ENCODE measurements around the gene RSAD1. TPM values are rescaled to one million over a fixed set of nuclear protein-coding genes. Genes with fewer than 3 reads are reported as not detected.

Gene RSAD1
- total and polyA plus RNA-seq, 2 donors from 2014 or later = 38.9 to 39.9 TPM

- Histone ChIP-seq H3K9ac (ENCODE audit: low read length in 3 of 3) (peak overlapping the region in 2 of 3 donors; percentile 54 to 72), H3K4me1 (ENCODE audit: control insufficient read depth in 2 of 3, insufficient read depth in 2 of 3, low read depth in 1 of 3, low read length in 3 of 3) (peaks cover 0 to 6% (median 0%) of the 10 kb centered on the region in 3 donors), H3K27me3 (ENCODE audit: control insufficient read depth, insufficient read depth, low read length) (no peaks in the 10 kb centered on the region), H3K9me3 (ENCODE audit: control insufficient read depth in 2 of 3, insufficient read depth in 1 of 3, low read length in 3 of 3) (no peaks in the 10 kb centered on the region), H3K4me3 (ENCODE audit: low read length in 3 of 3) (peak overlapping the region in 2 of 3 donors; percentile 61 to 67), H3K27ac (ENCODE audit: low read depth in 2 of 2, low read length in 2 of 2) (peak overlapping the region; percentile 52 to 71), H3K36me3 (ENCODE audit: control insufficient read depth in 2 of 3, insufficient read depth in 3 of 3, low read length in 3 of 3) (no peaks in the 10 kb centered on the region)
- intact Hi-C loops (cut with DNase I) = no loop called here
- DNase-seq (peak in 2 of 5 donors; percentile 51 to 58), FAIRE-seq (no peak)
- no peak for TF ChIP-seq CTCF (IDR thresholded peaks at IDR 0.05; ENCODE audit: borderline replicate concordance, extremely low read depth, insufficient read depth)
Measured at GRCh38 chr17:50508573-50509460, 30.2 kb downstream of the RSAD1 start.

- Histone ChIP-seq H3K27ac (ENCODE audit: low read depth in 2 of 2, low read length in 2 of 2) (peak overlapping the region; percentile 79 to 84), H3K9me3 (ENCODE audit: control insufficient read depth in 2 of 3, insufficient read depth in 1 of 3, low read length in 3 of 3) (no peaks in the 10 kb centered on the region), H3K9ac (ENCODE audit: low read length in 3 of 3) (peak overlapping the region in 1 of 3 donors; percentile 48), H3K36me3 (ENCODE audit: control insufficient read depth in 2 of 3, insufficient read depth in 3 of 3, low read length in 3 of 3) (no peaks in the 10 kb centered on the region), H3K4me3 (ENCODE audit: low read length in 3 of 3) (peak overlapping the region in 1 of 3 donors; percentile 17), H3K27me3 (ENCODE audit: control insufficient read depth, insufficient read depth, low read length) (no peaks in the 10 kb centered on the region), H3K4me1 (ENCODE audit: control insufficient read depth in 2 of 3, insufficient read depth in 2 of 3, low read depth in 1 of 3, low read length in 3 of 3) (peaks cover 0 to 8% (median 0%) of the 10 kb centered on the region in 3 donors)
- no peak for TF ChIP-seq CTCF (IDR thresholded peaks at IDR 0.05; ENCODE audit: borderline replicate concordance, extremely low read depth, insufficient read depth)
- DNase-seq (peak in 4 of 5 donors; percentile 42 to 70 (median 56)), FAIRE-seq (no peak)
- intact Hi-C loops (cut with DNase I) = no loop called here
Measured at GRCh38 chr17:50511058-50511457, 32.4 kb downstream of the RSAD1 start.

GRCh38 chr17:50513495-50513894 is 34.8 kb downstream of the RSAD1 start:
- no peak for DNase-seq
- Histone ChIP-seq H3K9ac (ENCODE audit: low read length in 3 of 3) (no peak overlapping the region), H3K4me1 (ENCODE audit: control insufficient read depth in 2 of 3, insufficient read depth in 2 of 3, low read depth in 1 of 3, low read length in 3 of 3) (peaks cover 0 to 6% (median 0%) of the 10 kb centered on the region in 3 donors), H3K9me3 (ENCODE audit: control insufficient read depth in 2 of 3, insufficient read depth in 1 of 3, low read length in 3 of 3) (no peaks in the 10 kb centered on the region), H3K27ac (ENCODE audit: low read depth in 2 of 2, low read length in 2 of 2) (no peak overlapping the region), H3K27me3 (ENCODE audit: control insufficient read depth, insufficient read depth, low read length) (no peaks in the 10 kb centered on the region), H3K4me3 (ENCODE audit: low read length in 3 of 3) (no peak overlapping the region), H3K36me3 (ENCODE audit: control insufficient read depth in 2 of 3, insufficient read depth in 3 of 3, low read length in 3 of 3) (no peaks in the 10 kb centered on the region)
- intact Hi-C loops (cut with DNase I) = no loop called here
- no peak for FAIRE-seq
- no peak for TF ChIP-seq CTCF (IDR thresholded peaks at IDR 0.05; ENCODE audit: borderline replicate concordance, extremely low read depth, insufficient read depth)

Data from kidney (tissue), 14 donors.